GM19463 (cell line): Measurements from ENCODE around the gene DGUOK.
"Not testable (repeated sequence)": the region's sequence is repeated elsewhere in the genome, so short reads cannot be mapped to it uniquely, and the experiment has no call there.

Source experiments
- ATAC-seq: cut with Tn5 transposase; IDR thresholded peaks from one replicate; pipeline ENCODE4 v1.9.1; 2021; ENCODE audit warnings: mild to moderate bottlenecking, moderate library complexity; ENCODE audit not compliant: unreplicated experiment

The DGUOK gene

DNA sequence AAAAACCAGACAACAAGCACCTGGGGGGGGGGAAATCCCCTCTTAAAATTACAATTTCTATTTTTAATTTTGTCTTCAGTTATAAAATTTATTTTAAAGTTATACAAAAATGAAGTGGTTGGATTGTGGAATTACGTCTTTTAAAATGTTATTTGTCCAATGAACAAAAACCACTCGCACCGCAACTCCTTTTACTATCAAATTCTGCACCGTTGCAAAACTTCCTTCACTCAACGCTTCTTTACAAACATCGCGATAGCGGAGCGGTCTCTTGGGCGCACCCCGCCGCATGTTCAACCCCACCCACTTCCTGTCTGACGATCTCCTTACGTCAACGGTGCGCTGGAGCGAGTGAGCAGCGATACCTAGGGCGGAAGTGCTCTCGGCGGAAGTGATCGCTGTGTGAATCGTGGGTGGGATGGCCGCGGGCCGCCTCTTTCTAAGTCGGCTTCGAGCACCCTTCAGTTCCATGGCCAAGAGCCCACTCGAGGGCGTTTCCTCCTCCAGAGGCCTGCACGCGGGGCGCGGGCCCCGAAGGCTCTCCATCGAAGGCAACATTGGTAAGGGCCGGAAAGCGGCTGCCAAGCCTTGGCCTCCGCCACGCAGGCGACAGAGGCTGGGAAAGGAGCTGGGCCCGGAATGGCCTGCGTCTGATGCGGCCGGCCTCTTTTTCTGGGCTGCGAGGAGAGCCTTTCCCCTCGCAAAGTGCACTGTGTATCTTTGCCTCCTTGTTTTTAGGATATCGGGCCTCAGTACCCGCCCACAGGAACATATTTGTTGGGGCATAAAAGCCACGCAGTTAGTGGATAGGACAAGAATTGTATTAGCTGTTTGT lies at the start of gene DGUOK:
TSS of gene DGUOK (plus strand) at position 388 of the 835 bp plus-strand sequence. CDS start at position 419, 31 bp downstream.
- ATAC-seq = peak; percentile 100

DNA sequence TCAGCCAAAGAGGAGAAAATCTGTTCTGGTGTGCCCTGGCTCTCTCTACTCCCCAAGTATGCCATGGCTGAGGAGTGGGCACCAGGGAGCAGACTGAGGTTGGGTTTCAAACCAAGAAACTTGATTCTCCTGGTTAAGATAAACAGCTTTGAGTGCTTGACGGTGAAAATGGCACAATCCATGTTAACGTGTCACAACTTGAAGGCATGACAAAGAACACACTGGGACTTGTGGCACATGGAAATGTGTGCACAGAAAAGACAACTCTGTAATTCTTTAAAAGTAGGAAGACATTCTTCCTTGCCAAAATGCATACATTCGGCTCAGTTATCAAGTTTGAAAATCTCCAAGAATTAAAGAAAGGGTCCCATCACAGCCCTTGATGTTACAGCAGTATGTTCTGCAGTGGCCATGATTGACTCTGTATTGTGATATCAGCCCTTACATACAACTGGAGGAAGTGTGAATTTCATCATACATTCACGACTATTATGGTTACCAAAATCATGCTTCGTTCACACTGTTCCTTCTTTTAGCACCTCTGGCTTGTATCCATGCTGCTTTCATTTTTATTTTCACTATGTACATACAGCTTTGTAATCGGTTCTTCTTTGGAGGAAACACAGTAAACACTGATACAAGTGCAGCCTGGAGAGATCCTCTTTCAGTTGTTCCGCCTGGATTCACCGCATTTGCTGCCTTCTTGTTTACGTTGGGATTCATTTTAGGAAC lies 49.4 kb upstream of the DGUOK start:
- no peak for ATAC-seq

DNA sequence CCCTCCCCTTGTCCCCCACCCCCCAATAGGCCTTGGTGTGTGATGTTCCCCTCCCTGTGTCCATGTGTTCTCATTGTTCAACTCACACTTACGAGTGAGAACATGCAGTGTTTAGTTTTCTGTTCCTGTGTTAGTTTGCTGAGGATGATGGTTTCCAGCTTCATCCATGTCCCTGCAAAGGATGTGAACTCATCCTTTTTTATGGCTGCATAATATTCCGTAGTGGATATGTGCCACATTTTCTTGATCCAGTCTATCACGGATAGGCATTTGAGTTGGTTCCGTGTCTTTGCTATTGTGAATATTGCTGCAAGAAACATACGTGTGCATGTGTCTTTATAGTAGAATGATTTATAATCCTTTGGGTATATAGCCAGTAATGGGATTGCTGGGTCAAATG lies 48.7 kb upstream of the DGUOK start:
- not testable (repeated sequence) for ATAC-seq

DNA sequence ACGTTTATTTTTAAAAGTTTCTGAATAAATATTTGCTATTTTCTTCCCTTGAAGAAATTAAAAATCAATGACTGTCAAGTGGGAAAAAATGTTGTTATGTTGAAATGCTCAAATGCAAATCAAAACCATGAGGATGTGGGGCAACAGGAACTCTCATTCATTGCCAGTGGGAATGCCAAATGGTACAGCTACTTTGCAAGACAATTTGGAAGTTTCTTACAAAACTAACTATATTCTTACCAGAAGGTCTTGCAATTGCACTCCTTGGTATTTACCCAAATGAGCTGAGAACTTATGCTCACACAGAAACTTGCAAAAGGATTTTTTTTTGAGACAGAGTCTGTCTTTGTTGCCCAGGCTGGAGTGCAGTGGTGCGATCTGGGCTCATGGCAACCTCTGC lies 41.3 kb upstream of the DGUOK start:
- no peak for ATAC-seq

DNA sequence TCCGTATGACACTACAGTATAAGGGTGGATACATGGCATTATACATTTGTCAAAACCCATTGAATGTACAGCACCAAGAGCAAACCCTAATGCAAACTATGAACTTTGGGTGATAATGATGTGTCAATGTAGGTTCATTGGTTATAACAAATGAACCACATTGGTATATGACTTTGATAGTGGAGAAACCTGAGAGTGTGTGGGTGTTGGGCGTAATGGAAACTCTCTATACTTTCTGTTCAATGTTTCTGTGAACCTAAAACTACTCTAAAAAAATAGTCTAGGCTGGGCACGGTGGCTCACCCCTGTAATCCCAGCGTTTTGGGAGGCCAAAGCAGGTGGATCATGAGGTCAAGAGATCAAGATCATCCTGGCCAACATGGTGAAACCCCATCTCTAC lies 40.3 kb upstream of the DGUOK start:
- ATAC-seq = no peak

DNA sequence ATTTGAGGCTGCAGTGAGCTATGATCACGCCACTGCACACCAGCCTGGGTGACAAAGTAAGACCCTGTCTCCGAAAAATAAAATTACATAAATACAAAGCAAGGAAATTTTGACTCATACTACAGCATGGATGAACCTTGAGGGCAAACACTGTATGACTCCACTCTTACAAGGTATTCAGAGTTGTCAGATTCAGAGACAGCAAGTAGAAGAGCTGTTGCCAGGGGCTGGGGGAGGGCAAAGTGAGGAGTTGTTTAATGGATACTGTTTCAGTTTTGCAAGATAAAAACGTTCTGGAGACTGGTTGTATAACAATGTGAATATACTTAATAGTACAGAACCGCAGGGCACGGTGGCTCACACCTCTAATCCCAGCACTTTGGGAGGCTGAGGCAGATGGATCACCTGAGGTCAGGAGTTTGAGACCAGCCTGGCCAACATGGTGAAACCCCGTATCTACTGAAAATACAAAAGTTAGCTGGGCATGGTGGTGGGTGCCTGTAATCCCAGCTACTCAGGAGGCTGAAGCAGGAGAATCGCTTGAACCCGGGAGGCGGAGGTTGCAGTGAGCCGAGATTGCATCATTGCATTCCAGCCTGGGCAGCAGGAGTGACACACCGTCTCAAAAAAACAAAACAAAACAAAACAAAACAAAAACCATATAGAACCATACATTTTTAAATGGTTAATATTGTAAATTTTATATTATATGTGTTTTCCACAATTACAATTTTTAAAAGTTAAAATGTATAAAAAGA lies 38.9 kb upstream of the DGUOK start:
- not testable (repeated sequence) for ATAC-seq

DNA sequence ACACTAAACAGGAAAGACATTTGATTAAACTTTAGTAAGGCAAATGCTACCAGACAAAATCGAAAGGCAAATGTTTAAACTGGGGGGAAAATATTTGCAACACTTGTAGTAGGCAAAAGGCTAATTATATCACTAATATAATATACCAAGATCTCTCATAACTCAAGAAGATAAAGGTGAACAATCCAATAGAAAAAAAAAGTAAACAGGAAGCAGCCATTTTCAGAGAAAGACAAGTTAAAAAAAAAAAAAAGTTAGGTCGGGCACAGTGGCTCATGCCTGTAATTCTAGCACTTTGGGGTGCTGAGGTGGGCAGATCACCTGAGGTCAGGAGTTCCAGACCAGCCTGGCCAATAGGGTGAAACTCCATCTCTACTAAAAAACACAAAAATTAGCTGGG lies 38.3 kb upstream of the DGUOK start:
- ATAC-seq = no peak

DNA sequence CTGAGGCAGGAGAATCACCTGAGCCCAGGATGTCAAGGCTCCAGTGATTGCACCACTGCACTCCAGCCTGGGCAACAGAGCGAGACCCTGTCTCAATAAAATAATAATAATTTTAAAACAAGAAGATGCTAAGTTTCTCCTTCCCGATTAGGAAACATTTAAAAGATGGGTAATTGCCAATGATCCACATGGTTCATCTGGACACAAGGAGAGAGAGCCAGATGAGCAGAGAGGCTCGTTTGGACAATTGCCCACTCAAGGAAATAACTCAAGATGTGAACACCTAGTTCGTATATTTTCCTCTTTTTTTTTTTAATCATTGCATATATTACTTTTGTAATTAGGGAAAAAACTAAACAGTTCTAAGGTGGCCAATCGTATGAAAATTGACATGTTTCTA lies 37.5 kb upstream of the DGUOK start:
- ATAC-seq = no peak

DNA sequence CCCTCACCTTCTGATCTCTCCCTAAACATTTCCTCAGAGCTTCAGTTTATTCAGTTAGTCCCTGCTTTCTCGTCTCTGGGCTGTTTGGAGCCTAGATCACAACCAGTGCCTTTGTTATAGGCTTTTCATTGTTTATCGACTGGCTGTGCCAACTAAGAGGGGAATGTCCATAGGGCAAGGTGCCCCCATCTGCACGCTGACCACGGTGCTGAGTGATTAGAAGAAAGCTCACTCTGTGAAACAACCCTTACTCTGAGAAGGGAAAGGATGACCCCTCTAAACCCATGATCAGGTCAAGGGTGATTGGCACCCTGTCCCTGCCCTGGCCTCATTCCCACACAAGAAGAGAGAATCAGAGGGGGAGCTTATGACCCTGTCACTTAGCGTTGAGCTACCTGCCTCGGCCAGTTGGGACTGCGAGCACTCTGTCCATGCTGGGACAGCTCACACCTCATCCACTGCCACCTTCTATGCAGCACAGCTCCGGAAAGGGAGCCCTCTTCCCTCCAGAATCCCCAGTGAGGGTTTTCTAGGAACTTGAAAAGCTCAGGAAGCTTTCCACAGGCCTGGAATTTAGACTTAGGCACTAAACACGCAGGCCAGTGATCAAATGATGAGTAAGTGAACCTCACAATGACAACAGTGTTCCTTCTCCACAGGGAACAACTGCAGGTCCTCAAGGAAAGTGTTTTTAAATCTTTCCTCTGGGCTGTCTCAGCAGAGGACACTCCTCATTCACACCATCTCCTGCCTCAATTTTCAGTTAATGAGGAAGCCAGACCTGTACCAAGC lies 36.2 kb upstream of the DGUOK start:
- ATAC-seq = no peak

DNA sequence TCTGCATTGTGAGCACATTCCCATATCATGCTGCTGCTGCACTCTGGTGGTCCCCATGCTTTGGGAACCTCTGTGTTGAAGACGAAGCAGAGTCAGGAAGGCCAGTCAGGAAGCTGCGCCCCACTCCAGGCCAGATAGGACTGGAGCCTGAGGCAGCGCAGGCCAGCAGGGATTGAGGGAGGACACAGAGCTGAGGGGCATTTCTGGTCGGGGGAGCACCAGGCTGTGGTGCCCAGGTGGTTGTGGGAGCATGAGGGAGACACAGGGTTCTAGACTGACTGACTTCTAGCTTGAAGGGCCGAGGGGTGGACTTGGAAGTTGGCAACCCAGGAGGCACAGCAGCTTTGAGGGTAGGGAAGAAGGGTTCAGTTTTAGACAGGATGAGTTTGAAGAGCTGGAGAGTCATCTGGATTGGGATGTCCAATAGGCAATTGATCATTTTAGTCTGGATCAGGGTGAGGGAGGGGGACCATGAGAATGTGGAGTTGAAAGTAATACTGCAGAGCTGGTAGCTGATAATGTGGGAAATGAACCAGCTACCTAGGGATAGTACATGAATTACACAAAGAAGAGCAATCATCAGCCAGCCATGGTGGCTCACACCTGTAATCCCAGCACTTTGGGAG lies 35.3 kb upstream of the DGUOK start:
- ATAC-seq = no peak

DNA sequence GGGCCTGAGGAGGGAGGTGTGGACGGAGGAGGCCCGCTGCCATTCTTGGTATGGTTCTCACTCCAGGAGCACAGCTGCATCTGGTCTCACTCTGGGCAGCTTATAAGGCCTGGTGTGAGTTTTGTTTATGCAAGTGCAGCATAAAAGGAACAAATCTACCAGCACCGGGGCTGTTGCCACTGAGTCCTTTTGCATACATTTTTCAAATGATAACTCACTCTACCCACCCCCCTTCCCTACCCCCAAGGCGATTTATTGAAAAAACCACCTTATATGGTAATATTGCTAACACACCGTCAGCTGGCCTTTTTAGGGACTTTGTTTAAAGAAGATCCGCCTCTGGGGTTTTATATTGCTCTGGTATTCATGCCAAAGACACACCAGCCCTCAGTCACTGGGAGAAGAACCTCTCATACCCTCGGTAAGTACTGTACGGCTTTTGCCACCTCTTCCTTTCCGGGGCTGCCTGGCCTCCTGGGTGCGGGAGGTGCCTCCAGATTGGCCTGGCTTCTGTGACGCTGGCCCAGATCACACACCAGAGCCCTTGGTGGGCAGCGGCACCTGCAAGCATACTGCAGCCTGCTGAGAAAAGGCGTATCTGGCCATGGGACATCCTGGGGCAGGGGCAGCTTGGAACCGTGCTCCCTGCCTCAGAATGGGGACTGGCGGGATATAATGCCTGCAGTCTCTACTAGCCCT lies 33.9 kb upstream of the DGUOK start, which contains the start of gene ACTG2:
TSS of gene ACTG2 (plus strand) at position 378 of the 699 bp plus-strand sequence. CDS start 8,304 bp downstream, outside the sequence.
- no peak for ATAC-seq

DNA sequence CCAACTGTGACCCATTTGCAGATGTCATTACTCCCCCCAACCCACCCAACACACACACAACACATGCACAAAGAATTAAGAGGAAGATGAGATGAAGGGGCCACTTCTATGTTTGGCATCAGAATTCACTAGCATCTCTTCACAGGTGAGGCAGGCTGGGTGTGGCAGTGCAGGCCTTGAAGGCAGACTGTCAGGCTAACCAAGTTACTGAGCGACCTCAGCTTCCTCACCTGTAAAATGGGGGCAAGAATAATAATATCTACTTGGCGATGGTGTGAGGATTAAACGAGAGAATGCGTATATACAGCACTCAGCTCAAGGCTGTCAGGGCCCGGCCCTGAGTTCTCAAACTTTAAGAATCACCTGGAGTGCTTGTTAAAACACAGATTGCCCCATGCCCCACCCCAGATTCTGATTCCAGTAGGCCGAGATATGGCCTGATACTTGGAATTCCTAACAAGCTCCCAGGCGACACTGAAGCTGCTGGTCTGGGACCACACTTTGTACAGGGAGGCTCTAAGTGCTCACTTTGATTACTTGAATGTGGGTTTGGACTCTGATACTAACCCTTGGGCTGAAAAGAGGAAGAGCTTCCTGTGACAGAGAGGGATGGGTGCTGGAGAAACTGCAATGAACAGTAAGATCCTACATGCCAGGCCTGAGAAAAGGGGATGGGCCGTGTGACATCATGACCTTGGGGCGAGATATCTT lies 32.8 kb upstream of the DGUOK start:
- ATAC-seq = no peak

DNA sequence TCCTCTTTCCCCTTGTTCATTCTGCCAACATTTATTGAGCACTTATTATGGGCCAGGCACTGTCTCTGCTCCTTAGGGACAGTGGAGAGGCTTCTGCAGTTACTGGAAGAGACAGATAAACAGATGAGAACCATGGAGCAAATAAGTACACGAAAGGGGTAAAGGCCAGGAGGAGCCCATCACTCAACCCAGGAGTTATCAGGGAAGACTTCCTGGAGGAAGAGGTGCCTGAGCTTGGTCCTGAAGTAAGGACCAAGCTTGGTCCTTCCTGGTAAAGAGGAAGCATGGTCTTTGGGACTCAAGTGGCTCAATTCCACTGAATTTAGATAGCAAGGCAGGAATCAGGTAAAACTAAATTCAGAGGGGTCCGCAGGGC lies 32.2 kb upstream of the DGUOK start:
- ATAC-seq = no peak

DNA sequence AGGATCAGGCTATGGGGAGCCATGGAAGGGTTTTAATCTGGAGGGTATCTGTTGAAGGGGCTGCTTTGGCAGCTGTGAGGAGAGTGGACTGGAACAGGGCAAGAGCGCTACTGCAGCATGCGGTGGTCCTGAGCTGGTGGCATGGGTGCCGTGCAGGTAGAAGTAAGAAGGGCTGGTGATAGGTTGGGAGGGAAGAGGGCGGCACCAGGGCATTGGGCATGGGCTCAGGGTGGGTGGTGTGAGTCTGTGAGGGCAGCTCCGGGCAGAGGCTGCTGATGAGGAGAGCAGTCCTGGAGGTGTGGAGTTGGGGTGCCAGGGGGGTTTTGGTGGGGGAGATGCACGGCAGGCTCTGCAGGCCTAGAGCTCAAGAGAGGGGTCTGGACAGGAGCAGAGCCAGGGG lies 31.8 kb upstream of the DGUOK start:
- ATAC-seq = no peak

DNA sequence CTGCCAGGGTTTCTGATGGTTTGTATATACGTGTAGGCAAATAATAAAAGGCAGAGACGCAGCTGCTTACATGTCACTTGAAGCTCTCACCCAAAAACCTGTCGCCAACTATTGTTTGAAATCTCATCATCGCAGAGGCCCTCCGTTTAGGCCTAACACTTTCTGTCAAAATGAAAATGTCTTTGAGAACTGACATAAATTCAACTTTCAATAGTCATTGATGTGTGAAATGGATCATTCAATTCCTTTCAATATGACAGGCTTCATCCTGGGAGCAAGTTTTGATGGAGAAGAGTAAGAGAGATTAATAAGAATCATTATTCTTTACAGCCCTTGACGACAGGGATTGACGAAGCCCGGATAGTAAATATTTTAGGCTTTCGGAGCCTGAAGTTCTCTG lies 31.2 kb upstream of the DGUOK start:
- ATAC-seq = no peak

DNA sequence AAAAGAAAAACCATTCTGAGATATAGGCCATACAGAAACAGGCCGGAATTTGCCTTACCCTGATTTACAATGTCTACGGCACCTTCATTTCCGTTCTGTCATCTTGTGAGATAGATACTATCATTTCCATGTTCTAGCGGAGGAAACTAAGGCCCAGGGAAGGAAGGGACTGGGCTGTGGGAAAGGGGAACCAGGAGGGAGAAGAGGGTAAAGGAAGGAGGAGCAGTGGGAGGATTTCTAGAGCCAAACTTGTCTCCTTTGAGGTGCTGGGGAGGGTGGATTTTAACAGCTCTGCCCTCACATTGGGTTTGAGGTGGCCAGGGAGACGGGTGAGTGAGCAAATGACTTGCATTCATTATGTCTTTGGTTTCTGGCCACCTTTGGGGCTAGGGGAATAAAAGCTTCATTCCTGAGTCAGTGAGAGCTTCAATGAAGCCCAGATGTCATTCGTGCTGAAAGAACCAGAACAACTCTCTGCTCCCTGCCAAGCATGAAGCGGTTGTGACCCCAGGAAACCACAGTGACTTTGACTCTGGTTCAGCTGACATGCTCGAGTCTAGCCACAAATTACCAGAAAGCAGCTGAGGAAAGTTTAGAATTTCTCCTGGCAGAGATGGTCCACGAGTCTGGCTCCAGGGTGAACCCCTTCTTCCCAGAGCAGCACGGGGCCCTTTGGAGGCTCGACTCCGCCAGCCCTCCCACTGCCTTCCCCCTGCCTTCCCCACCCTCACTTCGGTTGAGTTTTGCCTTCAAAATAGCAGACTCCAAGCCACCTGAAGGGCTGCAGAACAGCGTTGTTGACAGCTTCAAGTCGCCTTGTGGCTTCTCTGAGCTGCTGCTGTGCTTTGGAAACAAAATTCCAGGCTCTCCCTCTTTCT lies 30.1 kb upstream of the DGUOK start:
- peak; percentile 75 for ATAC-seq

DNA sequence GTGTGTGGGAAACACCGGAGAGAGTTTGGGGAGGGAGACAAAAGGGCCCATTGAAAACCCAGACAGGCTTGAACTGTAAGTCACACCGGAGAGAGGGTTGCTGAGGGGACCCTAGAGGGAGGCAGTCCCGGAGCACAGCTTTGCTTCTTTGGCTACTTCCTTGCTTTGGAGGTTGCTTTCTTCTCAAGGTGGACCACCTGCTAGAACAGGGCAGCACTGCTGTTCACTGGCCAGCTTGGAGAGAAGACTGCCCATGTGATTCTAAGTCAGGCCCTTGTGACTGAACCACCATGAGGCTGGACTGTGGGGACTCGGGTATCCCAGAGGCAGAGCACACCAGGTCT lies 29.5 kb upstream of the DGUOK start:
- no peak for ATAC-seq

DNA sequence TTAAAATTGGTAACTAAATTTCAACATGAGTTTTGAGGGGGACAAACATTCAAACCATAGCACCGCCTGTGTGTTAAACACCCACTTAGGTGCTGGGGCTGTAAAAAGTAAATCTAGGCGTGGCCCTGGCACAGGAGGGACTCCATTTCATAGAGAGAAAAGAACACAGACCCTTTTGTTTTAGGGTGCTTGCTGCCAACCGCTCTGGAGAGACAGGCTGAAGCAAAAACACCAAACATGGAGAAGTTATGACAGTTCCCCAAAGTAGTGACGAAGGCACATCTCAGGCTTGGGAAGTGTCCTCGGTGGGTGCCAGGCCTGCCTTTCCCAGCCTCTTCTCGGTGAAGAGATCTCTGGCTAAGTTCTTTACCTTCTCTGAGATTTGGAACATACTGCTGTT lies 28.7 kb upstream of the DGUOK start:
- ATAC-seq = no peak
